SW480 (cell line): ENCODE measurements around the gene IQCE.
A peak's percentile ranks its signal among the peaks of the same experiment; 100 is the strongest.
"Not testable (repeated sequence)": the region's sequence is repeated elsewhere in the genome, so short reads cannot be mapped to it uniquely, and the experiment has no call there.

Source experiments
- DNase-seq: peaks from one replicate; pipeline ENCODE4 v3.0.0-alpha.2; 2016; ENCODE audit warnings: low spot score

The IQCE gene

GRCh38 chr7:2602406-2603043, 43.7 kb downstream of the IQCE start:
- DNase-seq = peak; percentile 84

GRCh38 chr7:2603044-2603965, 44.5 kb downstream of the IQCE start:
- peak; percentile 94 for DNase-seq

- no peak for DNase-seq
Measured at GRCh38 chr7:2604608-2605174, 45.9 kb downstream of the IQCE start.

- DNase-seq = no peak
Measured at GRCh38 chr7:2605608-2606538, 47.1 kb downstream of the IQCE start.

GRCh38 chr7:2606539-2606936, 47.8 kb downstream of the IQCE start:
- no peak for DNase-seq

- DNase-seq = peak; percentile 63
Measured at GRCh38 chr7:2607122-2607922, 48.5 kb downstream of the IQCE start.

- no peak for DNase-seq
Measured at GRCh38 chr7:2607923-2608904, 49.4 kb downstream of the IQCE start.

- no peak for DNase-seq
Measured at GRCh38 chr7:2608921-2609411, 50.2 kb downstream of the IQCE start.

- not testable (repeated sequence) for DNase-seq
Measured at GRCh38 chr7:2609646-2610045, 50.9 kb downstream of the IQCE start.

GRCh38 chr7:2610466-2610865, 51.7 kb downstream of the IQCE start:
- no peak for DNase-seq

GRCh38 chr7:2610898-2611297, 52.1 kb downstream of the IQCE start:
- DNase-seq = no peak

GRCh38 chr7:2611401-2611800, 52.6 kb downstream of the IQCE start:
- no peak for DNase-seq

- no peak for DNase-seq
Measured at GRCh38 chr7:2611922-2612321, 53.1 kb downstream of the IQCE start.

- peak; percentile 44 for DNase-seq
Measured at GRCh38 chr7:2612445-2613097, 53.8 kb downstream of the IQCE start.

GRCh38 chr7:2613098-2613930, 54.5 kb downstream of the IQCE start:
- DNase-seq = peak; percentile 41

GRCh38 chr7:2613931-2614600, 55.3 kb downstream of the IQCE start:
- DNase-seq = no peak

GRCh38 chr7:2614631-2615330, 56.0 kb downstream of the IQCE start:
- DNase-seq = no peak
